ENCODE data around the gene KLHL4.
"Not testable (repeated sequence)": the region's sequence is repeated elsewhere in the genome, so short reads cannot be mapped to it uniquely, and the experiment has no call there.

The KLHL4 gene

GRCh38 chrX:87661761-87662160, 144.2 kb downstream of the KLHL4 start:
- DNase-seq (ENCODE audit: insufficient read length, low spot score): no peak
- no peak for FAIRE-seq

- DNase-seq (ENCODE audit: insufficient read length, low spot score): no peak
- no peak for FAIRE-seq
These were observed 145.8 kb downstream of the KLHL4 start for GRCh38 chrX:87663421-87663820.

- no peak for DNase-seq (ENCODE audit: insufficient read length, low spot score)
- no peak for FAIRE-seq
These were observed 146.8 kb downstream of the KLHL4 start for GRCh38 chrX:87664381-87664780.

- FAIRE-seq (no peak), DNase-seq (ENCODE audit: insufficient read length, low spot score) (no peak)
These were observed 162.2 kb downstream of the KLHL4 start for GRCh38 chrX:87679849-87680248.

DNA sequence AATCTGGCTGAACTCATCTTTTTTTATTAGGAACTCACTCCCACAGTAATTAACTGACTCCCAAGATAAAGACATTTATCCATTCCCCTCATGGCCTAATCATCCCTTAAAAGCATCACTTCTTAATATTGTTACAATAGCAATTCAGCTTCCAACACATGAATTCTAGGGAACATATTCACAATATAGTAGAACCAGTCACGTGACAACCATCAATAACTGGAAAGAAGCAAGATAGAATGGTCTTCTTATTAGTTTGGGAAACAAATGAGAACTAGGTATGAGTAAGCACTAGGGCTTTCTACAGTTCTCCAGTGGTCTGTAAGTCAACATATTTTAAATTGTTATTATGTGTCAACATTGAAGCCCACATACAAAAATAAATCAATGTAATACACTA, 170.1 kb downstream of the KLHL4 start:
- no peak for FAIRE-seq
- no peak for DNase-seq (ENCODE audit: insufficient read length, low spot score)

GRCh38 chrX:87688113-87688748, 170.6 kb downstream of the KLHL4 start:
- not testable (repeated sequence) for FAIRE-seq; DNase-seq (ENCODE audit: insufficient read length, low spot score)

DNA sequence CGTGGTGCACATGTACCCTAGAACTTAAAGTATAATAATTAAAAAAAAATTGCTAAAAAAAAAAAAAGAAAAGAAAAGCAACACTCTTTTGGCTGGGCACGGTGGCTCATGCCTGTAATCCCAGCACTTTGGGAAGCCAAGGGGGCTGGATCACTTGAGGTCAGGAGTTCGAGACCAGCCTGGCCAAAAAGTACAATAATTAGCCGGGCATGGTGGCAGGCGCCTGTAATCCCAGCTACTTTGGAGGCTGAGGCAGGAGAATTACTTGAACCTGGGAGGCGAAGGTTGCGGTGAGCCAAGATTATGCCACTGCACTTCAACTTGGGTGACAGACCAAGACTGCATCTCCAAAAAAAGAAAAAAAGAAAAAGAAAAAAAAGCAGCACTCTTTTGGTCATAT, 171.6 kb downstream of the KLHL4 start:
- not testable (repeated sequence) for DNase-seq (ENCODE audit: insufficient read length, low spot score); FAIRE-seq

DNA sequence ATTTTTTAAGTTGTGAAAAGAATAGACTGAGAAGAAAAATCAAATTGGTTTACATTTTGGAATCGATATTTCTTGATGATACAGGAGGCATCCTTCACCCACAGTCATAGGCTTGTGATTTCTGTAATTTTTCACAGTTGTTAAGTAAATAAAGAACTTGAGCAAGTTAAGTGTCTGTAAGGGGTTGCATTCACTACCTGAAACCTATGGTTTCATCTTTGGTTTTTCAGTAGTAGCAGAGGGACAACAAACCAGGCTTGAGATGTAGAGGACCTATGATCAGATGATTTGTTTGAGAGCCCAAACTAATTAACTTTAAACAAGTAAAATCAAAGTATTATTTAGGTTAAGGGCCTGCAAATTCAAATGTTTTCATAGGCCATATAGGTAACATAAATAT, 175.6 kb downstream of the KLHL4 start:
- DNase-seq (ENCODE audit: insufficient read length, low spot score): no peak
- FAIRE-seq: no peak

DNA sequence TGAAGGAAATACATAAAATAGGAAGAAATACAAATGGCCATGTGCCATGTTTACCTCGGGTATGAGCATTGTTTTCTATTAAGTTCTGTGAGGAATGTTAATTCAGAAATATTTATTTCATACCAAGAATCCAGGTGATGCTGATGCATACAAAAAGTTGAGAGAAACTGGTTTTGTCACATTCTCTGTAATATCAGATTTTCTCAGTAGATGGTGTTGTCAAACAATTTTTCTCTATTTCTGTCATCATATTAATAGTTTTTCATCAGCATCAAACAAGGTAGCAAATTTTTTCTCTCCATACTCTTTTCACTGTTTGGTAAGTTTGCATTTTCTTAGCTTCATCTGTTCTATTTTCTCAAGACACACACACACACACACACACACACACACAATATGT, 179.8 kb downstream of the KLHL4 start:
- no peak for DNase-seq (ENCODE audit: insufficient read length, low spot score)
- no peak for FAIRE-seq

- FAIRE-seq (no peak), DNase-seq (ENCODE audit: insufficient read length, low spot score) (no peak)
These were observed 185.2 kb downstream of the KLHL4 start for GRCh38 chrX:87702795-87703194.

GRCh38 chrX:87703469-87703868, 185.9 kb downstream of the KLHL4 start:
- DNase-seq (ENCODE audit: insufficient read length, low spot score); FAIRE-seq: not testable (repeated sequence)

GRCh38 chrX:87706134-87706533, 188.5 kb downstream of the KLHL4 start:
- DNase-seq (ENCODE audit: insufficient read length, low spot score): no peak
- FAIRE-seq: no peak

- DNase-seq (ENCODE audit: insufficient read length, low spot score): no peak
- no peak for FAIRE-seq
These were observed 193.0 kb downstream of the KLHL4 start for GRCh38 chrX:87710580-87710979.
